HepG2 (cell line): ENCODE measurements around the gene CPPED1. TPM values are rescaled to one million over a fixed set of nuclear protein-coding genes. Genes with fewer than 3 reads are reported as not detected.
A peak's percentile ranks its signal among the peaks of the same experiment; 100 is the strongest.

Source experiments
- ARID2 ChIP-seq: sonication (generic); formaldehyde crosslinking; IDR thresholded peaks from 2 replicates; pipeline ENCODE4 v1.8.1; 2022; ENCODE audit warnings: mild to moderate bottlenecking, missing genetic modification reagents, borderline replicate concordance
- CBFB ChIP-seq: sonication (generic); formaldehyde crosslinking; IDR thresholded peaks from 2 replicates; pipeline ENCODE4 v1.4.0; 2020; ENCODE audit warnings: missing genetic modification reagents
- FOXO4 ChIP-seq: sonication (generic); formaldehyde crosslinking; conservative IDR thresholded peaks from 2 replicates; pipeline ENCODE4 v1.8.1; 2023; ENCODE audit warnings: missing genetic modification reagents
- GPN1 ChIP-seq: sonication (generic); formaldehyde crosslinking; IDR thresholded peaks from 2 replicates; pipeline ENCODE4 v1.5.1; 2020; ENCODE audit warnings: missing genetic modification reagents, borderline replicate concordance
- HDAC1 ChIP-seq: sonication (generic); formaldehyde crosslinking; IDR thresholded peaks from 2 replicates; pipeline ENCODE4 v1.5.1; 2020; ENCODE audit warnings: mild to moderate bottlenecking, missing genetic modification reagents
- IKZF4 ChIP-seq: sonication (generic); formaldehyde crosslinking; IDR thresholded peaks from 2 replicates; pipeline ENCODE4 v1.5.1; 2020; ENCODE audit warnings: borderline replicate concordance, mild to moderate bottlenecking, low read depth, missing genetic modification reagents; ENCODE audit errors: not compliant biosample characterization
- KDM5A ChIP-seq: fragments of 200-600 bp; sonication (generic); IDR thresholded peaks from 2 replicates; pipeline ENCODE4 v1.7.0; 2018; ENCODE audit warnings: antibody characterized with exemption, mild to moderate bottlenecking, low read length, borderline replicate concordance
- KDM6A ChIP-seq: IDR thresholded peaks from 2 replicates; pipeline ENCODE4 v1.6.1; 2016; ENCODE audit warnings: low read depth
- MAFF ChIP-seq: IDR thresholded peaks from 2 replicates; pipeline ENCODE4 v1.6.1; 2011; ENCODE audit warnings: low read depth, low read length, improper control_type of control experiment
- SKIL ChIP-seq: sonication (generic); formaldehyde crosslinking; IDR thresholded peaks from 2 replicates; pipeline ENCODE4 v1.8.0; 2022; ENCODE audit warnings: missing genetic modification reagents, mild to moderate bottlenecking, moderate library complexity, borderline replicate concordance
- SMC3 ChIP-seq: IDR thresholded peaks from 2 replicates; pipeline ENCODE4 v1.6.1; 2011; ENCODE audit warnings: low read length, improper control_type of control experiment
- ZNF547 ChIP-seq: sonication (generic); formaldehyde crosslinking; IDR thresholded peaks from 2 replicates; pipeline ENCODE4 v1.5.1; 2020; ENCODE audit warnings: mild to moderate bottlenecking, missing genetic modification reagents
- ZNF749 ChIP-seq: sonication (generic); formaldehyde crosslinking; IDR thresholded peaks from 2 replicates; pipeline ENCODE4 v1.8.0; 2022; ENCODE audit warnings: mild to moderate bottlenecking, missing genetic modification reagents, moderate library complexity, borderline replicate concordance
- ZNF781 ChIP-seq: sonication (generic); formaldehyde crosslinking; IDR thresholded peaks from 2 replicates; pipeline ENCODE4 v1.5.1; 2020; ENCODE audit warnings: borderline replicate concordance, mild to moderate bottlenecking, missing genetic modification reagents; ENCODE audit errors: not compliant biosample characterization
- polyA plus RNA-seq, 8 experiments: library from polyadenylated mRNA; depleted of rRNA in 3 of 8; stranded (reverse) in 7 of 8; unstranded in 1 of 8; fragments of >200 nt; fragmentation: Illumina TruSeq in 4 of 8; extraction: Trizol in 4 of 8; gene quantifications; 2 replicates each; pipeline versions ENCODE4 v1.2.1 to v1.2.3, GENCODE V29; 2011 to 2016; ENCODE audit warnings: low read depth in 4 of 8, missing spikeins in 1 of 8, mixed read lengths in 1 of 8; ENCODE audit not compliant: insufficient read depth in 1 of 8
- total RNA-seq, 5 experiments: library from RNA; depleted of rRNA; stranded (reverse); fragments of >200 nt; fragmentation: Illumina TruSeq; extraction: Trizol; gene quantifications; 2 replicates each; pipeline ENCODE4 v1.2.3, GENCODE V29; 2016; ENCODE audit warnings: low read depth in 1 of 5
- TF ChIP-seq, protein P1 (sequence below): sonication (generic); formaldehyde crosslinking; IDR thresholded peaks from 2 replicates; pipeline ENCODE4 v1.4.0; 2020; ENCODE audit warnings: mild to moderate bottlenecking, missing genetic modification reagents

The CPPED1 gene
- total and polyA plus RNA-seq, 2 of the 13 experiments (the other 11 are each of a cell fraction or from before 2014, with no cell fraction given) = 66.6 to 71.3 TPM

- TF ChIP-seq KDM5A (no peak), IKZF4 (CRISPR knock-in tag) (no peak), ZNF781 (CRISPR knock-in tag) (no peak), MAFF (peak; percentile 66), HDAC1 (peak; percentile 93), KDM6A (CRISPR knock-in tag) (peak; percentile 96), ZNF749 (CRISPR knock-in tag) (no peak; the same call in 1 of the 2 replicates), SKIL (CRISPR knock-in tag) (peak; percentile 79; the same call in 1 of the 2 replicates), SMC3 (peak; percentile 11; the same call in 1 of the 2 replicates), ARID2 (CRISPR knock-in tag) (no peak), FOXO4 (no peak), CBFB (no peak; the same call in 1 of the 2 replicates), GPN1 (CRISPR knock-in tag) (no peak), ZNF547 (CRISPR knock-in tag) (no peak)
- TF ChIP-seq, protein P1, sequence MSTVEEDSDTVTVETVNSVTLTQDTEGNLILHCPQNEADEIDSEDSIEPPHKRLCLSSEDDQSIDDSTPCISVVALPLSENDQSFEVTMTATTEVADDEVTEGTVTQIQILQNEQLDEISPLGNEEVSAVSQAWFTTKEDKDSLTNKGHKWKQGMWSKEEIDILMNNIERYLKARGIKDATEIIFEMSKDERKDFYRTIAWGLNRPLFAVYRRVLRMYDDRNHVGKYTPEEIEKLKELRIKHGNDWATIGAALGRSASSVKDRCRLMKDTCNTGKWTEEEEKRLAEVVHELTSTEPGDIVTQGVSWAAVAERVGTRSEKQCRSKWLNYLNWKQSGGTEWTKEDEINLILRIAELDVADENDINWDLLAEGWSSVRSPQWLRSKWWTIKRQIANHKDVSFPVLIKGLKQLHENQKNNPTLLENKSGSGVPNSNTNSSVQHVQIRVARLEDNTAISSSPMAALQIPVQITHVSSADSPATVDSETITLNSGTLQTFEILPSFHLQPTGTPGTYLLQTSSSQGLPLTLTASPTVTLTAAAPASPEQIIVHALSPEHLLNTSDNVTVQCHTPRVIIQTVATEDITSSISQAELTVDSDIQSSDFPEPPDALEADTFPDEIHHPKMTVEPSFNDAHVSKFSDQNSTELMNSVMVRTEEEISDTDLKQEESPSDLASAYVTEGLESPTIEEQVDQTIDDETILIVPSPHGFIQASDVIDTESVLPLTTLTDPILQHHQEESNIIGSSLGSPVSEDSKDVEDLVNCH (CRISPR knock-in tag) = no peak
These were observed 190.3 kb downstream of the CPPED1 start (continued) for GRCh38 chr16:12613131-12613991.
